GM18868 (cell line): ENCODE measurements around the gene RMDN2.
A peak's percentile ranks its signal among the peaks of the same experiment; 100 is the strongest.

Source experiments
- ATAC-seq: cut with Tn5 transposase; IDR thresholded peaks from one replicate; pipeline ENCODE4 v1.9.1; 2021; ENCODE audit warnings: mild to moderate bottlenecking, moderate library complexity; ENCODE audit not compliant: unreplicated experiment

The RMDN2 gene

DNA sequence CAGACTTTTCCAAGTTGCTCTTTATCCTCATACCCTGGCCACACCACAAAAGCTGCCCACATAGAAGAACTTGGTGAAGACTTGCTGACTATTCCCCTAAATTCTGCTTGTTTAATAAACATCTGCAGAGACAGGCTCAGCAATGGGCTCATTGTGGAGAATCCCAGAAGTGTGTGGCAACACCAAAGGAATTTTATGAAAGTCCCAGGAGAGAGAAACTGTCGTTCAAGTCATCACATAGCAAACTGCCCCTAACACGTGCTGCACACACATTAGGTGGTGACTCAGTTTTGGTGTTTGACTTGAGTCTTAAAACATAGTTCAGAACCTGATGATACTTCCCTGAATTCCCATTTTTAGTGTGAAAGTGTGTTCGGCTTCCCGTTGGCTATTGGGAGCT, 112.2 kb downstream of the RMDN2 start:
- peak; percentile 7 for ATAC-seq

DNA sequence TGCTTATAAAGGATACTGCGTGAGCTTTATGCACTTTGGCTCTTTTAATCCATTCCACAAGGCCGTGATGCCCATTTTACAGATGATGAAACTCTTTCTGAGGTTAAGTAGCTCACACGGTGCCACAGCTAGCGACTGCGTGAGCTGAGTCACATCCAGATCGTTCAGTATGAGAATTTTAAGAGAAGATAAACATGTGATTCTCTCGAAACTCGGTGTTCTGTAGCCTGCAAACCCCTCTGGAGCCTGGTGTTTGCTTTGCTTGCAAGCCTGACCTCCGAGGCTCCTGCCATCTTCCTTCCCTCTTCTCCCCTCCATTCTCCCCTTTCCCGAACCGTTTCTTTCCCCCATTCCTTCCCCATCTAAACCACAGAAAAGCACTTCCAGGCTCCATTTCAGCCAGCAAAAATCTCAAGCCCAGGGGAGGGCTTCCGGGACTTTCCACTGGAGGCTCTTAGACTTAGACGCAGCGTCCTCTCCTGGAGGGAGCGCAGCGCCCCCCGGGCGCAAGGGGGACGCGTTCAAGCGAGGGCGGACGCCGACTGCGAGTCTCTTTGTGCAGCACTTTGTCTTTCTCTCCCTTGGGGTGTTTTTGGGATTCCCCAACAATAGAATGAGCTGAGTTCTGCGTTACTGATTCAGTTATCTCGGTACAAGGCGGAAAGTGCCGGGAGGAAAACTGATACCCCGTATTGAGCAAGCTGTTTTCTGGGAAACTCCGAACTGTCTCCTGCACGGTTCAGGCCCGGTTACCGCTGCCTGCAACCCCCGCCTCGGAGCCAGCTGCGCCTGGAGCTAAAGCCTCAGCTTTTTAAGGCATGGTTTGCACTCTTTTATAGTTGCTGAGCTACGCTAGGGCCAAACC, 112.9 kb downstream of the RMDN2 start:
- peak; percentile 74 for ATAC-seq

DNA sequence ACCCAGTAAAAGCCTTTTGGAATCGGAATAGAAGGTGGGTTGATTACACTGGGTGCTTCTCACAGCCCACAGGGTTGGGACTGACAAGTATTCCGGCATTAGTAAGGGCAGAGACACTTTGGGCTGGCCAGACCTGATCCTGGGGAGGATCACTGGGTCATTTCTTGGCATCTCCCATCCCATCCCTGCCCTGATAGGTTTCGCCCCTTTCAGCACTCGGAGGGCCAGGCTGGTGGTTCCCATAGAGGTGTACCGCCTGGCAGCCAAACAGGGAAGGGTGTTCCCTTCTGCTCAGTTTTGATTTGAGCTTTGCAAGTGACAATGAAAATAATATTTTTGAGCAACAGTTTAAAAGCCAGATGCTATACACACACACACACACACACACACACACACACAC, 113.6 kb downstream of the RMDN2 start:
- peak; percentile 4 for ATAC-seq

DNA sequence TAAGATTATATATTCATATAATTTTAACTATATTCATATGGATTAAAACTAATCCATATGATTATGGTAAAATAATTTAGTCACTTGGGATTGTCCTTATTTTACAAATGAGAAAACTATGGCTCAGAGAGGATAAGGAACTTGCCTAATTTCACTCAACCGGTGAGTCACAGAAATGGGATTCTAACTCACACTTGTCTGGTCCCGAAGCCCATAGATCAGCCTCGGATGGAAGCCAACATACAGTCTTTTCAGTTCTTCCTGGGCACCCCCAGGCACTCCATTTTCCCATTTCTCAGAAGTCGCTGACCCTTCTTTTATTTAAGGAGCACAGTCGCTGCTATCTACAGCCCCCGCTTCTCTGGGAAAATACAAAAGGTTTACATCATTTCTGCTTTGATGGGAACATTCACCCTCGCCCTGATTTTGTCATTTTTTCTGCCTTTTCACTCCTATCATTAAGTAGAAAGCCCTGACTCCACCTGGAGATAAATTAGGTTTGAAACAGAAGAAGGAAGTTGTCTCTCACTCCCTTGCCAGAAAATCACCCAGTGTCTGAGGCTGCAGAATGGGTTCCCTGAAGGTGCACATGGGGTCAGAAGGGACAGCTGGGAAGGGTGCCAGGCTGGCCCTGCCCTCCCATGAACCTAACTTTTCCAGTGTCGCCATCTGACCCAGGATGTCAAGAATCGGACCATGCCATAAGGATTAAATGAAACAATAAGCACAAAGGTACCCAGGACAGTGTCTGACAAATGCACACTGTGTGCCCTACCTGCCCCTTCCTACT, 114.2 kb downstream of the RMDN2 start:
- no peak for ATAC-seq

DNA sequence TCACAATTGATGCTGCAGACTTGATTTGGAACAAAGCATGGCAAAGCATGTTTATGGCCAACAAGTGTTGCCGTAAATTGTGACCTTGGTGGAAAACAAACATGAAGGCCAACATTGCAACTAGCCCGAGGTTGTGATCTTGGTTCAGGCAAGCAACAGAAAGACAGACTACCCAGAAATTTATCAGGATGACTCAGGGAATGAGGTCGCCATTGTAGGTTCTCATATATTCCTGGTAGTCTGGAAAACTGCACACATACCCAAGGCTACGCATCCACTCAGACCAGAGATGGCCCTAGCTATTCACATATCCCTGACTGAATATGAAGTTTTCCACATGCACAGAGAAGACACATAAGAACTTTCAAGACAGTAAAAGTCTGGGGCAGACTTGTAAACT, 120.7 kb downstream of the RMDN2 start:
- no peak for ATAC-seq

DNA sequence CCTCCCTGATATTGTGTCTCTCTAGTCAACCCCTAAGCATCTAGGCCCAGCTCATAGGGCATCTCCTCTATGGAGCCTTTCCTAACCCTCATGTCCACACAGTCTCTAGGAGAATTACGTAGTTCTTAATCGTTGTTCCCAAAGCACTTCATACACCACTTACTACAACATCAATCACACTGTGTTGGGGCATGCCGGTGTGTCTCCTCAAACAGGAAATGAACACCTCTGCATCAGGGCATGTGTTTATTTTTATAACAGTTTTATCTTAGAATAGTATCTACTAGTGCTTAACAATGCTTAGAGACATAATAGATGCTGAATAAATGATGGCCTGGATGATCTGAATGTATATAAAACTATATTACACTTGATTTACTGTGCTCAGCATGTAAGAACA, 131.1 kb downstream of the RMDN2 start:
- no peak for ATAC-seq

DNA sequence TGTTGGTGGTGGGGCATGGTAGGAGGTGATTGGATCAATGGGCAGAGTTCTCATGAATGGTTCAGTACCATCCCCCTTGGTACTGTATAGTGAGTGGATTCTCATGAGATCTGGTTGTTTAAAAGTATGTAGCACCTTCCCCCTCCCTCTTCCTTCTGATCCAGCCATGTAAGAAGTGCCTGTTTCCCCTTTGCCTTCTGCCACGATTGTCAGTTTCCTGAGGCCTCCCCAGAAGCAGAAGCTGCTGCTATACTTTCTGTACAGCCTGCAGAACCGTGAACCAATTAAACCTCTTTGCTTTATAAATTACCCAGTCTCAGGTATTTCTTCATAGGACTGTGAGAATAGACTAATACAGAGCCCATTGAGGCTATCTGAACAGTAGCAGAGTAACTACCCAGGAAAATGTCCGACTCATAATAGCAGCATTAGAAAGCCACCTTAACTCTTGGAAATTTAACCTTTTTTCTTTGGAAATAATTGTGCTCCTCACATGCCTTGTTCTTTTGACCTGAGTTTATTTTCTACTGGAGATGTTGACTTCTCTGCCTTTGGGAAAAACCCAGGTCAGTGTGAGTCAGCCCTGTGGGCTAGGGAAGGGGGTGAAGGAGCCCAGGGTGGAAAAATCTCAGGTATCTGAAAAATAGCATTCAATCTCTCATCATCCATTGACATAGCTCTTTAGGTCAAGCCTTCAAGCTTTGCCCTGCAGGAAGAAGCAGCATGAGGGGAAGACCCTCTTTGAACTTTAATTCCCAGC, 132.7 kb downstream of the RMDN2 start:
- no peak for ATAC-seq

DNA sequence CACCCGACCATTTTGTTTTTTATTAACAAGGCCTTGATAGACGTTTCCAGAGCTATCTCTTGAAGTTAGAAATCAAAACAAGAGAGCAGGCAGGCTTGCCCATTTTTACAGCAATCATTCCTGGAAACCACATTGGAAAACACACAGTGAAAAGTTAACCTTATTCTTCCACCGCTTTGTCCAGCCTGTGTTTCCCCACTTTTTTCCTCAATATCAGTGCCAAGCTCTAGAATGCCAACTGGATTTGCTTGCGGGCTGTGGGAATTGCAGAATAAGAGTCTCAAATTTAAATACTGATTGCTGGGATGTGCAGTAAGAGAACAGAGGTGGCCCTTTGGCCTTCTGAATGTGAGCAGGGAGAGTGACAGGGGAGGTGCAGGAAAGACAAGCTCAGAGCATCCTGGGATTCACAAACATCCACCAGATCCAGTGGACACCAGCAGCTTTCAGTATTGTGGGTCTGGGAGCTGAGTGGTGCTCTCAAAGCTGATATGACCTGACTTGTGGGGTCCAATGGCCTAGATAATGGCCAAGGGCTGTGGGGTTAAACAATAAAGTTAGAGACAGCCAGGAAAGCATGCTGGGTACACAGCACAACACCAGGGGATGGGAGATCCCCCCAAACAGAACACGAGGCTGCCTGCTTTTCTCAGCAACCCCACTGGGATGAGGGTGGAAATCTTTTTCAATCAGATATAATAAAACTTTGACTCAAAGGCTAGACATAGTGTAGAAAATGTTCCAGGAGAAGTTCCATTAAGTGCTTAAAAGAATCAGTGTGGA, 135.3 kb downstream of the RMDN2 start:
- no peak for ATAC-seq

DNA sequence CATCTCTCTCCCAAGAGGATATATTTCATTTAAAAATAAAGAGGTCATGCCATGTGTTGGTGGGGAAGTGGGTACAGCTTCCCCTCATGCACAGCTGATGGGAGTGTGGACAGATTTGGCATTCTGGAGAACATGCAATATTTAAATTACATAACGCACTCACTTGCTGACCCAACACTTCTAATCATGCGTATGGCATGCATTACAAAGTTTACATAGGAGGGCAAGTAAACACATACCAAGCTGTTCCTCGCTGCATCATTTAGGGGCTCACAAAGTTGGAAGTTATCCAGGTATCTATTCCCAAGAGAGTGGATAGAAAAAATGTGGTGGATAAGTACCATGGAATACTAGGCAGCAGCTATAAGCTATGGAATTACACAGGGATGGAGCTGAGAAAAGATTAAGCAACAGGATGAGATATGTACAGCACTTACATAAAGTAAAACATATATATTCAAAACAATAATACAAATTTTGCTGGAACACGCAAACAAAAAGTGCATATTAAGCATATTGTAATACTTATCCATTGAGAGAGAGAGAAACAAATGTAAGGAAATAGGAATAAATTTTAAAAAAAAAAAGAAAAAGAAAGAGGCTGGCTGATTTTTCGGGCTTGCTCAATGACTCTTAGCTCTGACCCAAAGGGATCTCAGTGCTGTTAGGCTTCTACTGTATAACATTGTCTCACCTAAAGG, 139.9 kb downstream of the RMDN2 start:
- ATAC-seq: no peak

DNA sequence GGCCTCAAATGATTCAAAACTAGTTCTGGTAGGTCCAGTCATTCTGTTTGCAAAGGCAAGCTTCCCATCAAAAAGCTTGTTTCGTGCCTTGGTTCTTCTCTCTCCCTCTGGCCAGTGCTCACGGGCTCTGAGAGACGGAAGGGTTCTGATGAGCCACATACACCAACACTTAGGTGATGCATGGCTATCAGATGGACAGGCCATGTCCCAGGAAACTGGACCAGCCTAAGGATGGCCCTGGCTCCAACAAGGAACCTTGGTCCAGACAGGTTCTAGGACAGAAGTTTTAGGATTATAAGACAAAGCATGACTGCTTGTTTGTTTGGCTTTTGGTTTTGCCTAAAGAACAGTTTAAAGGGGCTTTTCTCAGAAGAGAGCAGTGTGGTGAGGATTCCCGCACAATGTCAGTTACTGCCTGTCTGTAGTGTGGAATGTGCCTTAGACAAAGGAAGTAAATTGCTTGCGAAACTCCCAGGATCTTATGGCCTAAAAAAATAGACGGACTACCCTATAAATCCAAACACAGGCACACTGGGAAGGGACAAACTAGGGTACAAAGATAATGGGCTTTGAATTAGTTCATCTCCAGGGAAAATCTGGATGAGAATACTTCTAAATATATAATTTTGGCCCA, 140.5 kb downstream of the RMDN2 start:
- no peak for ATAC-seq

DNA sequence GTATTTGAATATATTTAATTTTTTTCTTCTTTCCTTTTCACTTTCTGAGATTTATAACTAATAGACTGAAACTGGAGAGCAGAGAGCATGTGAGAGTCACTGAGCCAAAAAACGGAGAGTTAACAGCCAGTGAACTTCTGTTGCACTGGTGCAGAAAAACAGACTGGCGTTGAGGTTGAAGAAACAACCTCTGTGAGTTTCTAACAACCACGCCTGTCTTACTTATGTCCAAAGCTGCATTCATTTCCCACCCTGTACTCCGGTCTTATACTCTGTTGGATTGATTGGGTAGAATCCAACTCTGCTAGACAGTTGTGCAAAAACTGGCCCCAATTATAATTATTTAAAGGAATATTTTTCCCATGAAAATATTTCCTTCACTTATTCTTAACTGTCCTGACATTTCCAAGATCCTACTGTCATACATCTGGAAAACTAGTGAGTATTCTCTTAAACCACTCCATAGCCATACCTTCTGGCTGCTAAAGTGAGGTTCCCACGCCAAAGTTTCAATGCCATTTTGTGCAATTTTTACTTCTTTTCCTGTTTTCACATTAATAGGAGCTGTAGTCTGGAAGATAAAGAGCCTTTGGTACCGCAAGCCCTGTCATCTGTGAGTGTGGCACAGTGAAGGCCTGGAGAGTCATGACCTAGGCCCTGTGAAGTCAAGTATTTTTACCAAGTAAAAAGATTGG, 141.5 kb downstream of the RMDN2 start:
- ATAC-seq: no peak
